HCT116 (cell line): ENCODE data around the gene C1S. TPM values are rescaled to one million over a fixed set of nuclear protein-coding genes. Genes with fewer than 3 reads are reported as not detected.

Source experiments
- ATAC-seq: fragments of 200-7000 bp; cut with Tn5 transposase; 2 replicates; pipeline ENCODE4 v1.9.1; 2020; ENCODE audit warnings: mild to moderate bottlenecking, moderate library complexity
- BruUV-seq: library from RNA; stranded (reverse); fragments of 400-500 nt; replicated peaks from 2 replicates; lab custom pipeline; 2021; lab: Mats Ljungman, UMichigan
- CTCF ChIA-PET: fragments of 300-600 bp; sonication (Branson Sonifier 250); formaldehyde crosslinking; loops from one replicate; lab custom pipeline; 2021; ENCODE audit warnings: antibody characterized with exemption; lab: Charles Lee
- POLR2A ChIA-PET: fragments of 300-600, 350-600 bp; sonication (Branson Sonifier 250); formaldehyde crosslinking; loops from one replicate; lab custom pipeline; 2021; ENCODE audit warnings: antibody characterized with exemption; lab: Charles Lee
- RAD21 ChIA-PET, 2 experiments: fragments of 300-600 bp; sonication (Branson Sonifier 250); formaldehyde crosslinking; loops; one replicate each; lab custom pipeline; 2023; ENCODE audit warnings: low total read pairs in 2 of 2; ENCODE audit not compliant: uncharacterized antibody in 2 of 2, unreplicated experiment in 2 of 2, low non-redundant PET in 1 of 2; lab: Charles Lee
- DNase-seq: peaks from one replicate; pipeline ENCODE4 v3.0.0-alpha.2; 2010; ENCODE audit warnings: low read depth, low spot score
- H2AFZ ChIP-seq: fragments of 200-600 bp; shearing (Covaris generic), sonication (generic); 2 replicates; pipeline ENCODE4 v1.6.1; 2017; ENCODE audit warnings: low read depth, mixed run types, mixed read lengths, antibody characterized with exemption, low read length; ENCODE audit not compliant: poor library complexity, severe bottlenecking
- H3K27ac ChIP-seq: 2 replicates; pipeline ENCODE4 v1.5.1; 2012; ENCODE audit warnings: low read depth, low read length
- H3K27me3 ChIP-seq: fragments of 200-600 bp; sonication (generic); 2 replicates; pipeline ENCODE4 v1.6.1; 2016; ENCODE audit warnings: mixed run types, low read length, mixed read lengths; ENCODE audit not compliant: insufficient read depth
- H3K36me3 ChIP-seq, 2 experiments: fragments of 200-500 bp in 1 of 2; fragments of 200-600 bp in 1 of 2; sonication (Bioruptor generic) in 1 of 2; sonication (generic) in 1 of 2; 2 replicates each; pipeline versions ENCODE4 v1.5.1 to v1.6.1; 2014 to 2016; ENCODE audit warnings: low read length in 2 of 2, inconsistent platforms in 1 of 2, mixed read lengths in 1 of 2, mixed run types in 1 of 2; ENCODE audit not compliant: insufficient read depth in 2 of 2, control insufficient read depth in 1 of 2
- H3K4me1 ChIP-seq, 2 experiments: fragments of 200-600 bp in 1 of 2; sonication (generic) in 1 of 2; 2 replicates each; pipeline versions ENCODE4 v1.5.1 to v1.6.1; 2012 to 2017; ENCODE audit warnings: low read length in 2 of 2, inconsistent platforms in 1 of 2, mild to moderate bottlenecking in 1 of 2, mixed read lengths in 1 of 2, mixed run types in 1 of 2, moderate library complexity in 1 of 2; ENCODE audit not compliant: insufficient read depth in 2 of 2, control insufficient read depth in 1 of 2
- H3K4me2 ChIP-seq: fragments of 200-600 bp; sonication (generic); 2 replicates; pipeline ENCODE4 v1.6.1; 2017; ENCODE audit warnings: mixed run types, low read length, mixed read lengths
- H3K4me3 ChIP-seq, 2 experiments: fragments of 200-600 bp in 1 of 2; sonication (generic) in 1 of 2; replicated peaks in 1 of 2; 2 replicates each; pipeline ENCODE4 v1.5.1; 2011 to 2016; ENCODE audit warnings: low read length in 2 of 2, control low read depth in 1 of 2, low read depth in 1 of 2, mild to moderate bottlenecking in 1 of 2, mixed read lengths in 1 of 2, mixed run types in 1 of 2
- H3K79me2 ChIP-seq: fragments of 200-600 bp; sonication (generic); 2 replicates; pipeline ENCODE4 v1.6.1; 2017; ENCODE audit warnings: mild to moderate bottlenecking, mixed run types, low read length, moderate library complexity, mixed read lengths; ENCODE audit not compliant: insufficient read depth
- H3K9ac ChIP-seq: fragments of 200-600 bp; sonication (generic); 2 replicates; pipeline ENCODE4 v1.6.1; 2016; ENCODE audit warnings: low read length, mixed read lengths
- H3K9me2 ChIP-seq: fragments of 200-600 bp; sonication (generic), shearing (Covaris generic); 2 replicates; pipeline ENCODE4 v1.6.1; 2017; ENCODE audit warnings: mixed run types, mild to moderate bottlenecking, moderate library complexity; ENCODE audit not compliant: insufficient read depth
- H3K9me3 ChIP-seq, 2 experiments: fragments of 200-500 bp in 1 of 2; fragments of 200-600 bp in 1 of 2; sonication (Bioruptor generic) in 1 of 2; sonication (generic) in 1 of 2; 2 replicates each; pipeline ENCODE4 v1.6.1; 2014 to 2017; ENCODE audit warnings: low read length in 2 of 2, mixed read lengths in 2 of 2, inconsistent platforms in 1 of 2, low read depth in 1 of 2, mild to moderate bottlenecking in 1 of 2, mixed run types in 1 of 2, moderate library complexity in 1 of 2; ENCODE audit not compliant: control insufficient read depth in 1 of 2, insufficient read depth in 1 of 2
- H4K20me1 ChIP-seq: fragments of 200-600 bp; sonication (generic), shearing (Covaris generic); 2 replicates; pipeline ENCODE4 v1.6.1; 2017; ENCODE audit warnings: mixed run types, mild to moderate bottlenecking, moderate library complexity; ENCODE audit not compliant: insufficient read depth
- EGR1 ChIP-seq: IDR thresholded peaks from 2 replicates; pipeline ENCODE4 v1.6.1; 2012; ENCODE audit warnings: low read depth
- EZH2 ChIP-seq: fragments of 200-600 bp; sonication (generic); IDR thresholded peaks from 2 replicates; pipeline ENCODE4 v1.6.1; 2017; ENCODE audit warnings: antibody characterized with exemption, mixed run types
- EZH2phosphoT487 ChIP-seq: fragments of 200-600 bp; IDR thresholded peaks from 2 replicates; pipeline ENCODE4 v1.6.1; 2018; ENCODE audit warnings: antibody characterized with exemption, borderline replicate concordance
- FOSL1 ChIP-seq: IDR thresholded peaks from 2 replicates; pipeline ENCODE4 v1.6.1; 2012; ENCODE audit warnings: low read depth
- intact Hi-C: fragments of 100-400 bp; cut with micrococcal nuclease; formaldehyde crosslinking; loops from 2 replicates; pipeline ENCODE4 v1.10.0; 2022
- total RNA-seq: library from RNA; stranded (reverse); gene quantifications from one replicate; pipeline ENCODE4 v1.2.1, GENCODE V29; 2021; ENCODE audit not compliant: unreplicated experiment
- TF ChIP-seq, protein P1 (sequence below), 3 experiments: fragments of 200-600 bp in 1 of 3; sonication (generic) in 1 of 3; IDR thresholded peaks in 2 of 3; conservative IDR thresholded peaks in 1 of 3; 2 replicates each; pipeline ENCODE4 v1.5.1; 2012 to 2017; ENCODE audit warnings: low read depth in 2 of 3, low read length in 2 of 3, antibody characterized with exemption in 1 of 3, borderline replicate concordance in 1 of 3, control low read depth in 1 of 3, mild to moderate bottlenecking in 1 of 3, mixed read lengths in 1 of 3, mixed run types in 1 of 3, moderate library complexity in 1 of 3; ENCODE audit not compliant: insufficient read depth in 1 of 3

C1S gene
- total RNA-seq, 1 experiment from 2014 or later = 2.4 TPM

DNA sequence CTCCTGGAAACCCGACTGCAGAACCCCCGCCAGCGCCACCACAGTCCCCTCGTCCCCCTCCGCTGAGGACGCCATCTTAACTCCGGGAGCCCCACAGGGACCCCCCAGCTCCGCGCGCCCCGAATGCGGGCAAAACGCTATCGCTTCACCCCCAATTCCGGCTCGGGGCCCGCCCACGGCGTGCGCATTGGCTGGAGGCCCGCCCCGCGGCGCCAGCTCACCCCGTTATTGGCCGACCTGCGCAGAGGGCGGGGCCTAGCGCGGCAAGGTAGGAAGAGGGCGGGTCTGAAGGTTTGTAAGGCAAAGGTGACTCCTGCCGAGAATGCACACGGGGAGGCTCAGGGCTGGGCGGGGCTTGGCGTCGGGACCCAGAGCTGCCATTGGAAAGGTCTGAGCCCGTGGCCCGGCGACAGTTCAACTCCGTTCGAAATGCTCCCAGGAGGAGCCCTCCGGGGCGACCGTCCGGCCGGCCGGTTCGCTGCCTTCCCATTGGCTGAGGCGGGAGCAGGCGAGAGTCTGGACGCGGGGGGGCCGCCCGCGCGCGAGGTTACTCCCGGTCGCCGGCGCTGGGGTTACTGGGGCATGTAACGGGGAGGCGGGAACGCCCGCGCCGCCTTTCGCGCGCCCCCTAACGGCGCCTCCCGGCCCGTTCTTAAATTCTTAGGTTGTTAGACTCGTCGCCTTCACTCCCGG, 42.0 kb upstream of the C1S start, which contains the start of gene LPCAT3 (continued):
- TF ChIP-seq, protein P1, sequence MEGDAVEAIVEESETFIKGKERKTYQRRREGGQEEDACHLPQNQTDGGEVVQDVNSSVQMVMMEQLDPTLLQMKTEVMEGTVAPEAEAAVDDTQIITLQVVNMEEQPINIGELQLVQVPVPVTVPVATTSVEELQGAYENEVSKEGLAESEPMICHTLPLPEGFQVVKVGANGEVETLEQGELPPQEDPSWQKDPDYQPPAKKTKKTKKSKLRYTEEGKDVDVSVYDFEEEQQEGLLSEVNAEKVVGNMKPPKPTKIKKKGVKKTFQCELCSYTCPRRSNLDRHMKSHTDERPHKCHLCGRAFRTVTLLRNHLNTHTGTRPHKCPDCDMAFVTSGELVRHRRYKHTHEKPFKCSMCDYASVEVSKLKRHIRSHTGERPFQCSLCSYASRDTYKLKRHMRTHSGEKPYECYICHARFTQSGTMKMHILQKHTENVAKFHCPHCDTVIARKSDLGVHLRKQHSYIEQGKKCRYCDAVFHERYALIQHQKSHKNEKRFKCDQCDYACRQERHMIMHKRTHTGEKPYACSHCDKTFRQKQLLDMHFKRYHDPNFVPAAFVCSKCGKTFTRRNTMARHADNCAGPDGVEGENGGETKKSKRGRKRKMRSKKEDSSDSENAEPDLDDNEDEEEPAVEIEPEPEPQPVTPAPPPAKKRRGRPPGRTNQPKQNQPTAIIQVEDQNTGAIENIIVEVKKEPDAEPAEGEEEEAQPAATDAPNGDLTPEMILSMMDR (IDR thresholded peaks at IDR 0.05 in 2 of 3, conservative IDR thresholded peaks at IDR 0.05 in 1 of 3; ENCODE audit: borderline replicate concordance in 1 of 3, insufficient read depth in 1 of 3, low read depth in 2 of 3, low read length in 2 of 3) = peak; percentile 65 to 74 (median 69)
- TF ChIP-seq EZH2 = no peak
- TF ChIP-seq EGR1 = peak; percentile 35

DNA sequence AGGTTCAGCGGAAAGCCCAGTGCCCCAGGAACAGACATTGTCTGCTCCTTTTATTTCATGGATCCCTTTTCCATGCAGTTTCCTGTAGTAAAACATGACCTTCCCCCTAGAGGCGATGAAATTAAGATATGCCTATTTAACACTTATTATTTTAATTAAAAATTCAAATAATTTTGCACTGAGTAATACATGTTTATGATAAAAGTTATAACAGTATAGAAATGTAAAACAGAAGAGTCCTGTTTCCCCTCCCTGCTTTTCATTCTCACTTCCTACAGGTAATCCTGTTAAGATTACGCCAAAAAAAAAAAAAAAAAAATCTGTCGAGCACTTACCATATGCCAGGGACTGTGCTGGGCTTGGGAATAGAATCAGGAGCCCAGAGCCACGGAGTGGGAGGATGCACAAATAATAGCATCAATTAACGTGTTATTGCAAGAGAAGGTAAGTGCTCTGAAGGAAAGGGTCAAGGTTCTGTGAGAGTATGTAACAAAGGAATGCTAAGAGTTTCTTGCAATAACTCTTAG, 41.4 kb upstream of the C1S start:
- ChIA-PET CTCF (interaction anchor here (0.8 to 1.4 kb wide), 4 partner anchors 8 to 75 kb away, joined by 3 to 5 read pairs (median 4); no protein-coding TSS in a partner anchor), RAD21 (interaction anchor here in 1 of 2 experiments (0.6 kb wide), 1 partner anchor 679 kb away, joined by 3 read pairs; no protein-coding TSS in a partner anchor), POLR2A (interaction anchor here (0.8 to 2.9 kb wide), 6 partner anchors 8 to 75 kb away, joined by 3 to 17 read pairs (median 4); partner anchors contain the start of genes C12orf57 and RNU7-1)
- peak overlapping the region; percentile 93 for H3K27ac ChIP-seq
- peak overlapping the region; percentile 36 to 96 for H3K4me3 ChIP-seq
- TF ChIP-seq FOSL1 = no peak
- no peak for TF ChIP-seq EZH2phosphoT487
- TF ChIP-seq, protein P1 (IDR thresholded peaks at IDR 0.05 in 2 of 3, conservative IDR thresholded peaks at IDR 0.05 in 1 of 3; ENCODE audit: borderline replicate concordance in 1 of 3, insufficient read depth in 1 of 3, low read depth in 2 of 3, low read length in 2 of 3) = no peak
- peaks cover 3 to 4% of the 10 kb centered on the region in 2 experiments; a peak in 2 of 4 replicates for H3K36me3 ChIP-seq
- H3K4me1 ChIP-seq = peaks cover 14 to 32% of the 10 kb centered on the region in 2 experiments
- ATAC-seq (no peak), DNase-seq (no peak)
- H3K9me3 ChIP-seq = no peaks in the 10 kb centered on the region
- intact Hi-C loops = loop anchor here (2.0 kb wide), 3 partner anchors 24 to 90 kb away; partner anchors contain the start of genes C1RL, EMG1 and PHB2
- H3K27me3 ChIP-seq = no peaks in the 10 kb centered on the region
- peak overlapping the region; percentile 12 for H2AFZ ChIP-seq
- H3K4me2 ChIP-seq = peak overlapping the region; percentile 93
- peak overlapping the region; percentile 88 for H3K9ac ChIP-seq
- H4K20me1 ChIP-seq = no peaks in the 10 kb centered on the region
- BruUV-seq = TSS peak; percentile 56
- H3K9me2 ChIP-seq = no peaks in the 10 kb centered on the region
- peaks cover 37% of the 10 kb centered on the region for H3K79me2 ChIP-seq
